Body of pancreas (tissue), 4 donors: ENCODE results near the gene TASOR2. TPM values are rescaled to one million over a fixed set of nuclear protein-coding genes. Genes with fewer than 3 reads are reported as not detected.

Experiments used
- ATAC-seq: fragments of 150-250 bp; one replicate; pipeline ENCODE4 v1.9.1; 2016
- DNase-seq, 4 donors: peaks; one replicate each; pipeline ENCODE4 v3.0.0-alpha.2; 2019
- H3K27ac ChIP-seq, 4 donors: fragments of 200-600 bp; sonication (generic); 1 replicate in 3 of 4; 2 replicates in 1 of 4; pipeline versions ENCODE4 v1.5.1 to v1.6.1; 2016 to 2019; ENCODE audit warnings: mild to moderate bottlenecking in 1 of 4, mixed read lengths in 1 of 4, moderate library complexity in 1 of 4
- H3K27me3 ChIP-seq, 2 donors: fragments of 200-600 bp; sonication (generic); one replicate each; pipeline ENCODE4 v1.6.0; 2016; ENCODE audit warnings: mild to moderate bottlenecking in 1 of 2
- H3K36me3 ChIP-seq, 2 donors: fragments of 200-600 bp; sonication (generic); replicated peaks in 1 of 2; 2 replicates each; pipeline ENCODE4 v1.5.1; 2016; ENCODE audit warnings: low read depth in 2 of 2; ENCODE audit not compliant: insufficient read depth in 1 of 2
- H3K4me1 ChIP-seq: fragments of 200-600 bp; sonication (generic); one replicate; pipeline ENCODE4 v1.6.0; 2016
- H3K4me3 ChIP-seq, 2 donors: fragments of 200-600 bp; sonication (generic); 1 replicate in 1 of 2; 2 replicates in 1 of 2; pipeline ENCODE4 v1.5.1; 2016 to 2019
- H3K9me3 ChIP-seq, 3 donors: fragments of 200-600 bp; sonication (generic); 1 replicate in 2 of 3; 2 replicates in 1 of 3; pipeline ENCODE4 v1.5.1; 2016
- CTCF ChIP-seq, 7 experiments: fragments of 450-650 bp in 4 of 7; fragments of 200-600 bp in 3 of 7; sonication (generic) in 3 of 7; IDR thresholded peaks; one replicate each; pipeline ENCODE4 v1.5.1; 2016 to 2019; ENCODE audit warnings: antibody characterized with exemption in 7 of 7
- POLR2A ChIP-seq, 3 donors: fragments of 450-650 bp; IDR thresholded peaks; one replicate each; pipeline ENCODE4 v1.6.1; 2016; ENCODE audit warnings: antibody characterized with exemption in 3 of 3, mild to moderate bottlenecking in 2 of 3
- WGBS, 2 donors: methylation state at CpG; one replicate each; pipeline ENCODE4 v1.1.5; 2017; 5-methylcytosine and 5-hydroxymethylcytosine counted together
- intact Hi-C: fragments of 100-400 bp; cut with DNase I; formaldehyde crosslinking; loops from one replicate; pipeline ENCODE4 v1.15.1; 2023
- total RNA-seq, 2 donors: library from RNA; depleted of rRNA; stranded (reverse); fragments of >200 nt; gene quantifications; one replicate each; pipeline ENCODE4 v1.1.0, GENCODE V29; 2016

The TASOR2 gene
- total RNA-seq, 2 donors from 2014 or later: 47.2 to 114 TPM

- intact Hi-C loops: no loop called here
- Histone ChIP-seq H3K27me3 (no peaks in the 10 kb centered on the region), H3K27ac (peak within 1 kb of the TSS; percentile 40 to 87 (median 74)), H3K9me3 (no peaks in the 10 kb centered on the region), H3K36me3 (no peaks in the 10 kb centered on the region), H3K4me3 (peak within 1 kb of the TSS; percentile 57 to 68), H3K4me1 (peaks cover 37% of the 10 kb centered on the region)
- peak; percentile 73 to 84 (median 78) for DNase-seq
- peak in 1 of 7 experiments; percentile 12 for TF ChIP-seq CTCF (IDR thresholded peaks at IDR 0.05)
- TF ChIP-seq POLR2A (IDR thresholded peaks at IDR 0.05): peak; percentile 10 to 43 (median 16)
- peak; percentile 96 for ATAC-seq
- 0% methylated on average over 1 to 79 of the region's 112 CpGs for WGBS, 2 donors
These were observed 18.4 kb upstream of the TASOR2 start, which contains the start of gene ASB13 for GRCh38 chr10:5666008-5666840. Gene ASB13 (minus strand): TSS chr10:5666595. CDS start chr10:5666551, 44 bp downstream.

- DNase-seq: no peak
- Histone ChIP-seq H3K36me3 (no peaks in the 10 kb centered on the region), H3K27ac (no peak overlapping the region), H3K4me3 (no peak overlapping the region), H3K9me3 (no peaks in the 10 kb centered on the region), H3K4me1 (peaks cover 37% of the 10 kb centered on the region), H3K27me3 (no peaks in the 10 kb centered on the region)
- ATAC-seq: no peak
- 30 to 38% methylated on average over 9 to 15 of the region's 15 CpGs for WGBS, 2 donors
- no peak for TF ChIP-seq POLR2A (IDR thresholded peaks at IDR 0.05)
- no peak for TF ChIP-seq CTCF (IDR thresholded peaks at IDR 0.05)
- intact Hi-C loops: no loop called here
These were observed 17.6 kb upstream of the TASOR2 start for GRCh38 chr10:5666841-5667630.

DNA sequence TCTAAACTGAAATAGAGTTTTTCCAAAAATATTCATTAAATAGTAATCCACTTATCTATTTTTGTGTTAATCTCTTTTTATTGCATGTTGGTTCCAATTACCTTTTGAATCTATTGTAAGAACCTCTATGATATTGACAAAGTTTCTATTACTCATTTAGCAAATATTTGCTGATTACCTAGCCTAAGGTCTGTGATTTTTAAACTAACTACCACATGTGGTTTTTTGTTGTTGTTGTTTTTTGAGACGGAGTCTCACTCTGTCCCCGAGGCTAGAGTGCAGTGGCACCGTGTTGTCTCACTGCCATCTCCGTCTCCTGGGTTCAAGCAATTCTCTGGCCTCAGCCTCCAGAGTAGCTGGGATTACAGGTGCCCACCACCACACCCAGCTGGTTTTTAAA lies 16.2 kb upstream of the TASOR2 start:
- Histone ChIP-seq H3K4me1 (peaks cover 36% of the 10 kb centered on the region), H3K4me3 (no peak overlapping the region), H3K27me3 (no peaks in the 10 kb centered on the region), H3K36me3 (no peaks in the 10 kb centered on the region), H3K9me3 (no peaks in the 10 kb centered on the region), H3K27ac (no peak overlapping the region)
- no peak for TF ChIP-seq POLR2A (IDR thresholded peaks at IDR 0.05)
- no peak for TF ChIP-seq CTCF (IDR thresholded peaks at IDR 0.05)
- ATAC-seq (no peak), DNase-seq (no peak)
- 60% methylated on average over 4 of the region's 4 CpGs for WGBS, 2 donors
- intact Hi-C loops: no loop called here

- TF ChIP-seq POLR2A (IDR thresholded peaks at IDR 0.05) (no peak), CTCF (IDR thresholded peaks at IDR 0.05) (no peak)
- peaks cover 26% of the 10 kb centered on the region for H3K4me1 ChIP-seq
- no peak overlapping the region for H3K4me3 ChIP-seq
- intact Hi-C loops: no loop called here
- H3K36me3 ChIP-seq: no peaks in the 10 kb centered on the region
- no peak for DNase-seq
- 95 to 100% methylated on average over 1 of the region's 1 CpG for WGBS, 2 donors
- H3K27ac ChIP-seq: no peak overlapping the region
- no peak for ATAC-seq
- no peaks in the 10 kb centered on the region for H3K27me3 ChIP-seq
- H3K9me3 ChIP-seq: peaks cover 0 to 3% (median 0%) of the 10 kb centered on the region in 3 donors
These were observed 15.0 kb upstream of the TASOR2 start for GRCh38 chr10:5669604-5670003.
